Prostate gland (tissue), 2 donors: ENCODE measurements around the gene AURKA.

Experiments
- POLR2AphosphoS5 ChIP-seq: sonication (generic); formaldehyde crosslinking; IDR thresholded peaks from one replicate; pipeline ENCODE4 v1.6.1; 2017; ENCODE audit warnings: antibody characterized with exemption
- TF ChIP-seq, protein P1 (sequence below), 4 experiments: fragments of 200-600 bp in 2 of 4; fragments of 450-650 bp in 2 of 4; sonication (generic) in 2 of 4; IDR thresholded peaks; 1 replicate in 3 of 4; 2 replicates in 1 of 4; pipeline ENCODE4 v1.5.1; 2016 to 2019; ENCODE audit warnings: antibody characterized with exemption in 4 of 4, mild to moderate bottlenecking in 2 of 4, moderate library complexity in 2 of 4

DNA sequence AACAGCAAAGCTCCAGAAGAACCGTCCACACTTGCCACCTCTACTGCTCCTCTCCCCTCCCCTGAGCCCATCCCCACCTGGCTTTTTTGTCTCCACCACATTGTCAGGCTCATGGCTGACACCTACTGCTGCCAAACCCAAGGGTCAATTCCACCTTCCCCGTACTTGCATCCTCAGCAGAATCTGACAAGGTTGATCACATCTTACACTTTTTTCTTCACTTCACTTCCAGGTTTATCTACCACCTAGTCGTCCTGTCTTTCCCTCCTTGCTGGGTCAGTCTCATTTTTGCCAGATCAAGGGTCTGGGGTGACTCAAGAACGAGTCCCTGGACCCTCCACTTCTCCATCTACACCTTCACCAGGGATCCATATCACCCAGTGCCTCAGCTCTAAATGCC is 3.1 kb downstream of the AURKA start:
- TF ChIP-seq, protein P1, sequence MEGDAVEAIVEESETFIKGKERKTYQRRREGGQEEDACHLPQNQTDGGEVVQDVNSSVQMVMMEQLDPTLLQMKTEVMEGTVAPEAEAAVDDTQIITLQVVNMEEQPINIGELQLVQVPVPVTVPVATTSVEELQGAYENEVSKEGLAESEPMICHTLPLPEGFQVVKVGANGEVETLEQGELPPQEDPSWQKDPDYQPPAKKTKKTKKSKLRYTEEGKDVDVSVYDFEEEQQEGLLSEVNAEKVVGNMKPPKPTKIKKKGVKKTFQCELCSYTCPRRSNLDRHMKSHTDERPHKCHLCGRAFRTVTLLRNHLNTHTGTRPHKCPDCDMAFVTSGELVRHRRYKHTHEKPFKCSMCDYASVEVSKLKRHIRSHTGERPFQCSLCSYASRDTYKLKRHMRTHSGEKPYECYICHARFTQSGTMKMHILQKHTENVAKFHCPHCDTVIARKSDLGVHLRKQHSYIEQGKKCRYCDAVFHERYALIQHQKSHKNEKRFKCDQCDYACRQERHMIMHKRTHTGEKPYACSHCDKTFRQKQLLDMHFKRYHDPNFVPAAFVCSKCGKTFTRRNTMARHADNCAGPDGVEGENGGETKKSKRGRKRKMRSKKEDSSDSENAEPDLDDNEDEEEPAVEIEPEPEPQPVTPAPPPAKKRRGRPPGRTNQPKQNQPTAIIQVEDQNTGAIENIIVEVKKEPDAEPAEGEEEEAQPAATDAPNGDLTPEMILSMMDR (IDR thresholded peaks at IDR 0.05): no peak
- TF ChIP-seq POLR2AphosphoS5: no peak
